Tibial artery (tissue), 4 donors: Measurements from ENCODE around the gene SLC35G6.

Experiments
- DNase-seq, 2 donors: peaks; one replicate each; pipeline ENCODE4 v3.0.0-alpha.2; 2019
- H3K27ac ChIP-seq, 2 donors: fragments of 200-600 bp; sonication (generic) in 1 of 2; 1 replicate in 1 of 2; 2 replicates in 1 of 2; pipeline ENCODE4 v1.5.1; 2018 to 2019; ENCODE audit warnings: mild to moderate bottlenecking in 1 of 2
- H3K27me3 ChIP-seq, 2 donors: fragments of 200-600 bp; sonication (generic) in 1 of 2; one replicate each; pipeline versions ENCODE4 v1.5.1 to v1.6.0; 2016 to 2019
- H3K36me3 ChIP-seq, 3 donors: fragments of 200-600 bp; sonication (generic) in 2 of 3; one replicate each; pipeline ENCODE4 v1.5.1; 2016 to 2019; ENCODE audit warnings: mild to moderate bottlenecking in 2 of 3
- H3K4me1 ChIP-seq, 4 donors: fragments of 200-600 bp; sonication (generic) in 2 of 4; 1 replicate in 3 of 4; 2 replicates in 1 of 4; pipeline ENCODE4 v1.5.1; 2016 to 2019
- H3K4me3 ChIP-seq, 2 donors: fragments of 200-600 bp; sonication (generic) in 1 of 2; 1 replicate in 1 of 2; 2 replicates in 1 of 2; pipeline ENCODE4 v1.5.1; 2018 to 2019; ENCODE audit warnings: mild to moderate bottlenecking in 2 of 2
- H3K9me3 ChIP-seq, 3 donors: fragments of 200-600 bp; sonication (generic) in 1 of 3; one replicate each; pipeline ENCODE4 v1.5.1; 2016 to 2019
- intact Hi-C: fragments of 100-400 bp; cut with DNase I; formaldehyde crosslinking; loops from one replicate; pipeline ENCODE4 v1.15.0; 2023; ENCODE audit warnings: low total_unique reads
- TF ChIP-seq, protein P1 (sequence below), 2 experiments: fragments of 200-600 bp in 1 of 2; fragments of 450-650 bp in 1 of 2; IDR thresholded peaks; one replicate each; pipeline ENCODE4 v1.5.1; 2017 to 2019; ENCODE audit warnings: antibody characterized with exemption in 2 of 2, mild to moderate bottlenecking in 1 of 2, moderate library complexity in 1 of 2

SLC35G6 gene

DNA sequence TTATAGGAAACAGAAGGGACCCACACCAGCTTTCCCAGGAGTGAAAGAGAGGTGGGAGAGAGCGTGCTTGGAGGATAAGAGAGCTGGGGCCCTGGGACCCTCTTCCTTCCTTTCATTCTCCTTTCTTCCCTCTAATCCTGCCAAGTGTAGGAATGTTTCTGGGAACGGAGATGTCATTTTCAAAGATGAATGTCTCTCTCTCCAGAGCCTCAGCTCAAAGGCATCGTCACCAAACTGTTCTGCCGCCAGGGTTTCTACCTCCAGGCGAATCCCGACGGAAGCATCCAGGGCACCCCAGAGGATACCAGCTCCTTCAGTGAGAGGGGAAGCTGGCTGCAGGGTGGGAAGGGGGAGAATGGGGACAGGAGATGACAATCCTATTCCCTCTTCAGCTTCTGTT, 40.0 kb upstream of the SLC35G6 start:
- Histone ChIP-seq H3K4me3 (no peak overlapping the region), H3K36me3 (no peaks in the 10 kb centered on the region), H3K27ac (no peak overlapping the region), H3K4me1 (peaks cover 5 to 64% (median 52%) of the 10 kb centered on the region in 4 donors), H3K27me3 (peaks cover 5 to 53% of the 10 kb centered on the region in 2 donors), H3K9me3 (no peaks in the 10 kb centered on the region)
- TF ChIP-seq, protein P1, sequence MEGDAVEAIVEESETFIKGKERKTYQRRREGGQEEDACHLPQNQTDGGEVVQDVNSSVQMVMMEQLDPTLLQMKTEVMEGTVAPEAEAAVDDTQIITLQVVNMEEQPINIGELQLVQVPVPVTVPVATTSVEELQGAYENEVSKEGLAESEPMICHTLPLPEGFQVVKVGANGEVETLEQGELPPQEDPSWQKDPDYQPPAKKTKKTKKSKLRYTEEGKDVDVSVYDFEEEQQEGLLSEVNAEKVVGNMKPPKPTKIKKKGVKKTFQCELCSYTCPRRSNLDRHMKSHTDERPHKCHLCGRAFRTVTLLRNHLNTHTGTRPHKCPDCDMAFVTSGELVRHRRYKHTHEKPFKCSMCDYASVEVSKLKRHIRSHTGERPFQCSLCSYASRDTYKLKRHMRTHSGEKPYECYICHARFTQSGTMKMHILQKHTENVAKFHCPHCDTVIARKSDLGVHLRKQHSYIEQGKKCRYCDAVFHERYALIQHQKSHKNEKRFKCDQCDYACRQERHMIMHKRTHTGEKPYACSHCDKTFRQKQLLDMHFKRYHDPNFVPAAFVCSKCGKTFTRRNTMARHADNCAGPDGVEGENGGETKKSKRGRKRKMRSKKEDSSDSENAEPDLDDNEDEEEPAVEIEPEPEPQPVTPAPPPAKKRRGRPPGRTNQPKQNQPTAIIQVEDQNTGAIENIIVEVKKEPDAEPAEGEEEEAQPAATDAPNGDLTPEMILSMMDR (IDR thresholded peaks at IDR 0.05), result no peak
- DNase-seq, result no peak
- intact Hi-C loops, result no loop called here

DNA sequence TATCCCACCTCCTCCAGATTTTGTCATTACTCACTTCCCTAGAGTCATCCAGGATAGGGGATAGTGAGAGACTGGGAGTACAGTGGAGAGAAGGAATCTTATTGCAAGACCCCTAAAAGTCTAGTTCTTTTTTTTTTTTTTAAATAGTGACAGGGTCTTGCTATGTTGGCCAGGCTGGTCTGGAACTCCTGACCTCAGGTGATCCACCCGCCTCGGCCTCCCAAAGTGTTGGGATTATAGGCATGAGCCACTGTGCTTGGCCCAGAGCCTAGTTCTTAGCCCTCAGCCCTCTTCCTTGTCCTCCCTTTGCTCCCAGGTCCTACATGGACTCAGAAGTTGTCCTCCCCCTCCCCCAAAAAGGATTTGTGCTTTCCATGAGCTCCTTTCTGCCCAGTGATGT, 39.1 kb upstream of the SLC35G6 start:
- no peaks in the 10 kb centered on the region for H3K9me3 ChIP-seq
- intact Hi-C loops, result no loop called here
- TF ChIP-seq, protein P1 (IDR thresholded peaks at IDR 0.05), result no peak

DNA sequence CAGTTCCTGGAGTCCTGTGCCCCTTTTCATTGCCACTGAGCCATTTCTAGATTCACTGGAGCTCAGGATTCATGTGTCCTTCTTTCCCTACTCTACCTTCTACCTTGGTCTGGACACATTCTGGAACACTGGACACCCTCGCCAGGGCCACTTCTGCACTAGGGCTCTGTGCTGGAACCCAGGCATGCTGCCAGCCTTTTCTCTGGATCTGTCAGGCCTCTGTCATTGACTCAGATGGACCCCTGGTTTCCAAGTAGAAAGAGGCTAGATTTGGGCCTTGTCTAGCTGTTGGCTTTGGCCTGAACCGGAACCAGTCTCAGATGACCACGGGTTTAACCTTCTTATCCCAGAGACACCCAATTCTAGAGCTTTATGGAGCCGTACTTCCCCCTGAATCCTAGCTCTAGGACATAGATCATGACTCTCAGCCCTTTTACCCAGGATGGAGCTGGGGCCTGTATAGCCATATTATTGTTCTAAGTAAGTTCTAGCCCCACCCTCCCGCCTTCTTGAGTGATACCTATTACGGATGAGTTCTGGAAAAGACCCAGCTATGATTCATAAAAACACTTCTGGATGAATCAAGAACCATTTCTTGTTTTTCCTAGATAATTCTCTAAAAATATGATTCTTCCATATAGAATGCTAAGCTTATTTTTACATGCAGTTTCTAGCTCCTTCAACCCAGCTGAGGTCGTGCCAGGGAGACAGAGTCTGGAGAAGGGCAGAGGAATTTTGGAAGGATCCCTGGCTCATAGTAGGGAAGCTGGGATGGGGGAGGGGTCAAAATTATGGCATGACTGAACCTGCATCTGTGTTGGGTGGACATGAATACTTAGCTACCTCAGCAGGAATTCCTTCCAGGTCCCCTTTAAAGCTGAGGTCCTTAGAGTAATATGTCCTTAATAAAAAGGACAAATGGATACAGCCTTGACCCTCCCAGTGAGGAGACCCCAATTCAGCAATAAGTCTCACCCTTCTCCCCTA, 37.5 kb upstream of the SLC35G6 start:
- TF ChIP-seq, protein P1 (IDR thresholded peaks at IDR 0.05), result no peak
- peaks cover 5 to 60% of the 10 kb centered on the region in 2 donors for H3K27me3 ChIP-seq
- intact Hi-C loops, result no loop called here
- H3K4me3 ChIP-seq, result no peak overlapping the region
- H3K9me3 ChIP-seq, result no peaks in the 10 kb centered on the region
- peaks cover 5 to 49% (median 37%) of the 10 kb centered on the region in 4 donors for H3K4me1 ChIP-seq
- no peak overlapping the region for H3K27ac ChIP-seq
- no peak for DNase-seq
- H3K36me3 ChIP-seq, result no peaks in the 10 kb centered on the region

More for the DNA sequence above, 39.1 kb upstream of the SLC35G6 start:
- H3K27ac ChIP-seq, result no peak overlapping the region
- peaks cover 5 to 61% of the 10 kb centered on the region in 2 donors for H3K27me3 ChIP-seq
- H3K4me1 ChIP-seq, result peaks cover 5 to 62% (median 47%) of the 10 kb centered on the region in 4 donors
- no peaks in the 10 kb centered on the region for H3K36me3 ChIP-seq
- DNase-seq, result no peak
- no peak overlapping the region for H3K4me3 ChIP-seq

DNA sequence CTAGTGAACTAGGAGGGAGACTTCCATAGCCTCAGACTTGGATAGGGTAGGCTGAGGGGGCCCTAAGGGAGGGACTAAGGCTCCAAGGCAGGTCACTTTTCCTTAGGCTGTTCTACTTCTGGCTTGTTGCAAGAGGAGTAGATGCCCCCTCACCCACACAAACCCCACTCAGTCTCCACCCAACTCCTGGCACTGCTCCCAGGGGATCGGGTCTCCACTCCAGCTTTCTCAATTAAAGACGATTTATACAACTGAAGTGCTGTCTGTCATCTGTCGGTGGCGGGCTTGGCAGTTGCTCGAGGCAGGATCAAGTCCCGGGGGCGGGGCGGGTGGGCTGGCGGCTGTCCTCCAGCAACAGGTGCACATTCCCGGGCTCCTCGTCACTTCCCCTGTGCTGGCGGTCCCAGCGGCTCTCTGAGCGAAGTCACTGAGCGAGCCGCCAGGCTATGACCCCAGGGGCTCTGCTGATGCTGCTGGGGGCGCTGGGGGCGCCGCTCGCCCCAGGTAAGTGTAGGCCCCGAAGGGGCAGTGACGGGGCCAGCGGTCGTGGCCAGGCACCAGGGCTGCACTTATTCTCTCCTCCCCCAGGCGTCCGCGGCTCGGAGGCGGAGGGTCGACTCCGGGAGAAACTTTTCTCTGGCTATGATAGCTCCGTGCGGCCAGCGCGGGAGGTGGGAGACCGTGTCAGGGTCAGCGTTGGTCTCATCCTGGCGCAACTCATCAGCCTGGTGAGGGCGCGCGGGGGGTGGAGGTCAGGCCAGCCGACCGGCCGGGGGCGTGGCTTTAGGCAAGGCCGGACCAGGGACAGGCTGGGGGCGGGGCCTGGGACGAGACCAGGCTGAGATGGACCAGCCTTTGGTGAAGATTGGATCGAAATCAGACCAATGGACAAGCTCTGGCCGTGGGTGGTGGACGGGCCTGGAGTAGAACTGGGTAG, 36.3 kb upstream of the SLC35G6 start, which contains the start of gene CHRNB1:
TSS of gene CHRNB1 (plus strand) at position 380 of the 937 bp plus-strand sequence. CDS start at position 447, 67 bp downstream.
- intact Hi-C loops, result no loop called here
- TF ChIP-seq, protein P1 (IDR thresholded peaks at IDR 0.05), result peak in 1 of 2 experiments; percentile 6
- H3K27me3 ChIP-seq, result peaks cover 3 to 50% of the 10 kb centered on the region in 2 donors
- H3K4me3 ChIP-seq, result peak within 1 kb of the TSS; percentile 35 to 45
- H3K36me3 ChIP-seq, result no peaks in the 10 kb centered on the region
- peak within 1 kb of the TSS in 1 of 2 donors; percentile 21 for H3K27ac ChIP-seq
- peak; percentile 64 to 75 for DNase-seq
- H3K4me1 ChIP-seq, result peaks cover 5 to 38% (median 28%) of the 10 kb centered on the region in 4 donors
- H3K9me3 ChIP-seq, result no peaks in the 10 kb centered on the region

DNA sequence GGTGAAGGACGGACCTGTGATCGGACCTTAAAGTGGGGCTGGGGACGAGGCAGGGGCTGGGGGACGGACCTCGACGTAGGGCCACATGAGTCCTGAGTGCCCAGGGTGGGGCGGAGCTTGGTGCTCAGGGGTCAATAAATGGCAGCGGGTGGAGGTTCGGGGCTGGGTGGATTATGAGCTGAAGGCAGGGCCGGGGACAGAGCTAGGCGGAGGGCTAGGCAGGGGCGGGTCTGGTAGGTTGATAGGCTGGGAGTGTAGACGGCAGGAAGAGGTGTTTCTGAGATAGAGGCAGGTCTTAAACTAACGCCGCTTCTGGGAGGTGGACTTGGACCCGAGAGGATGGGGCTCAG, 35.7 kb upstream of the SLC35G6 start:
- Histone ChIP-seq H3K27ac (no peak overlapping the region), H3K36me3 (no peaks in the 10 kb centered on the region), H3K4me1 (peaks cover 5 to 31% (median 21%) of the 10 kb centered on the region in 4 donors), H3K4me3 (peak overlapping the region; percentile 35 to 45), H3K9me3 (no peaks in the 10 kb centered on the region), H3K27me3 (peaks cover 2 to 43% of the 10 kb centered on the region in 2 donors)
- TF ChIP-seq, protein P1 (IDR thresholded peaks at IDR 0.05), result no peak
- intact Hi-C loops, result no loop called here
- no peak for DNase-seq
